DOHH2 (cell line): Measurements from ENCODE around the gene ORMDL3.
"Not testable (repeated sequence)": the region's sequence is repeated elsewhere in the genome, so short reads cannot be mapped to it uniquely, and the experiment has no call there.

ENCODE experiments used
- H3F3A ChIP-seq: fragments of 200-600 bp; sonication (generic), shearing (Covaris generic); 2 replicates; pipeline ENCODE4 v1.6.0; 2016; ENCODE audit warnings: antibody characterized with exemption, mild to moderate bottlenecking; ENCODE audit not compliant: control insufficient read depth, insufficient read depth
- H3K27ac ChIP-seq: fragments of 200-600 bp; sonication (generic); 2 replicates; pipeline ENCODE4 v1.5.1; 2014; ENCODE audit warnings: low read depth, mild to moderate bottlenecking, low read length, moderate library complexity
- H3K27me3 ChIP-seq: fragments of 200-600 bp; sonication (generic); 2 replicates; pipeline ENCODE4 v1.6.1; 2014; ENCODE audit warnings: mild to moderate bottlenecking, low read length, mixed read lengths; ENCODE audit not compliant: control insufficient read depth
- H3K36me3 ChIP-seq: fragments of 200-600 bp; sonication (generic); 2 replicates; pipeline ENCODE4 v1.6.1; 2014; ENCODE audit warnings: mild to moderate bottlenecking, low read length, moderate library complexity, mixed read lengths; ENCODE audit not compliant: control insufficient read depth
- H3K4me1 ChIP-seq: fragments of 200-600 bp; sonication (generic); 2 replicates; pipeline ENCODE4 v1.6.1; 2014; ENCODE audit warnings: mild to moderate bottlenecking, low read length, mixed read lengths; ENCODE audit not compliant: control insufficient read depth
- H3K4me2 ChIP-seq: fragments of 200-600 bp; sonication (generic); 2 replicates; pipeline ENCODE4 v1.6.0; 2014; ENCODE audit warnings: mild to moderate bottlenecking, low read length, moderate library complexity
- H3K4me3 ChIP-seq: fragments of 200-600 bp; sonication (generic); 2 replicates; pipeline ENCODE4 v1.5.1; 2014; ENCODE audit warnings: mild to moderate bottlenecking, low read length, mixed read lengths
- H3K79me2 ChIP-seq: fragments of 200-600 bp; sonication (generic); 2 replicates; pipeline ENCODE4 v1.6.1; 2014; ENCODE audit warnings: mild to moderate bottlenecking, low read length, mixed read lengths; ENCODE audit not compliant: control insufficient read depth
- H3K9me2 ChIP-seq: fragments of 200-600 bp; sonication (generic); replicated peaks from 2 replicates; pipeline ENCODE4 v1.6.1; 2014; ENCODE audit warnings: mild to moderate bottlenecking, low read length, mixed read lengths; ENCODE audit not compliant: control insufficient read depth
- H3K9me3 ChIP-seq: fragments of 200-600 bp; sonication (generic); 2 replicates; pipeline ENCODE4 v1.6.1; 2014; ENCODE audit warnings: antibody characterized with exemption, low read length, mixed read lengths; ENCODE audit not compliant: control insufficient read depth, insufficient read depth
- H4K20me1 ChIP-seq: fragments of 200-600 bp; sonication (generic); 2 replicates; pipeline ENCODE4 v1.6.0; 2014; ENCODE audit warnings: low read depth, mild to moderate bottlenecking, antibody characterized with exemption, low read length, moderate library complexity; ENCODE audit not compliant: control insufficient read depth, insufficient read depth
- EZH2phosphoT487 ChIP-seq: fragments of 200-600 bp; sonication (generic); IDR thresholded peaks from 2 replicates; pipeline ENCODE4 v1.6.1; 2017; ENCODE audit warnings: borderline replicate concordance, mild to moderate bottlenecking, antibody characterized with exemption, low read length, moderate library complexity, mixed read lengths
- TF ChIP-seq, protein P1 (sequence below): fragments of 200-600 bp; sonication (generic); IDR thresholded peaks from one replicate; pipeline ENCODE4 v1.5.1; 2014; ENCODE audit warnings: antibody characterized with exemption, mild to moderate bottlenecking, low read depth, low read length; ENCODE audit not compliant: poor library complexity, severe bottlenecking

Gene ORMDL3

DNA sequence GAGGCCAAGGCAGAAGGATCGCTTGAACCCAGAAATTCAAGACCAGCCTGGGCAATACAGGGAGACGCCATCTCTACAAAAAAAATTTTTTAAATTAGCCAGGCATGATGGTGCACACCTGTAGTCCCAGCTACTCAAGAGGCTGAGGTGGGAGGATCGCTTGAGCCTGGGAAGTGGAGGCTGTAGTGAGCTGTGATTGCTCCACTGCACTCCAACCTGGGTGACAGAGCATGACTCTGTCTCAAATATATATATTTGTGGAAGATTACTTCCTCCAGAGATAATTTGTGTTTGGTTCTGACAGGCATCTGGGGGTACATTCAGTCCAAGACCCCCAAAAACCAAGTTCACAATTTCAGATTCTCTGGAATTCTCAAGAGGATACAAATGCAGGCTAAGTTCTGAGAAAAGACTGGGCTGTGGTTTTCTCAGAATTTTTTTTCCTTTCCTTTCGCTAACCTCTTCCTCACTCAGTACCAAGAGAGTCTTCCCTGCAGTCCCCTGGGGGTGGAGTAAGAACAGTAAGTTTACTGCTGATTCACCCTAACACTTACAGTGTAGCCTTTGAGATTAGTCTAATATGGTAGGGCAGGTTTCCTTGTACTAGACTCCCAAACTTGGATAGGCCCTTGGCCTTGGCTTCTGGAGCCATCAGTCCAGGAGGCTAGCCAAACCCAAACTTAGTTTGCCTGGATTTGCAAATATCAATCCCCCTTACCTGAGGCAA lies 24.1 kb downstream of the ORMDL3 start:
- H3K4me1 ChIP-seq, result no peaks in the 10 kb centered on the region
- no peaks in the 10 kb centered on the region for H3K9me3 ChIP-seq
- TF ChIP-seq EZH2phosphoT487, result no peak
- TF ChIP-seq, protein P1, sequence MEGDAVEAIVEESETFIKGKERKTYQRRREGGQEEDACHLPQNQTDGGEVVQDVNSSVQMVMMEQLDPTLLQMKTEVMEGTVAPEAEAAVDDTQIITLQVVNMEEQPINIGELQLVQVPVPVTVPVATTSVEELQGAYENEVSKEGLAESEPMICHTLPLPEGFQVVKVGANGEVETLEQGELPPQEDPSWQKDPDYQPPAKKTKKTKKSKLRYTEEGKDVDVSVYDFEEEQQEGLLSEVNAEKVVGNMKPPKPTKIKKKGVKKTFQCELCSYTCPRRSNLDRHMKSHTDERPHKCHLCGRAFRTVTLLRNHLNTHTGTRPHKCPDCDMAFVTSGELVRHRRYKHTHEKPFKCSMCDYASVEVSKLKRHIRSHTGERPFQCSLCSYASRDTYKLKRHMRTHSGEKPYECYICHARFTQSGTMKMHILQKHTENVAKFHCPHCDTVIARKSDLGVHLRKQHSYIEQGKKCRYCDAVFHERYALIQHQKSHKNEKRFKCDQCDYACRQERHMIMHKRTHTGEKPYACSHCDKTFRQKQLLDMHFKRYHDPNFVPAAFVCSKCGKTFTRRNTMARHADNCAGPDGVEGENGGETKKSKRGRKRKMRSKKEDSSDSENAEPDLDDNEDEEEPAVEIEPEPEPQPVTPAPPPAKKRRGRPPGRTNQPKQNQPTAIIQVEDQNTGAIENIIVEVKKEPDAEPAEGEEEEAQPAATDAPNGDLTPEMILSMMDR, result no peak
- H3K9me2 ChIP-seq, result no peaks in the 10 kb centered on the region
- no peaks in the 10 kb centered on the region for H3K36me3 ChIP-seq
- no peak overlapping the region for H3K4me3 ChIP-seq
- H3K4me2 ChIP-seq, result no peak overlapping the region
- no peaks in the 10 kb centered on the region for H3K79me2 ChIP-seq
- H3F3A ChIP-seq, result no peaks in the 10 kb centered on the region
- no peaks in the 10 kb centered on the region for H3K27me3 ChIP-seq
- no peak overlapping the region for H3K27ac ChIP-seq
- H4K20me1 ChIP-seq, result no peaks in the 10 kb centered on the region

DNA sequence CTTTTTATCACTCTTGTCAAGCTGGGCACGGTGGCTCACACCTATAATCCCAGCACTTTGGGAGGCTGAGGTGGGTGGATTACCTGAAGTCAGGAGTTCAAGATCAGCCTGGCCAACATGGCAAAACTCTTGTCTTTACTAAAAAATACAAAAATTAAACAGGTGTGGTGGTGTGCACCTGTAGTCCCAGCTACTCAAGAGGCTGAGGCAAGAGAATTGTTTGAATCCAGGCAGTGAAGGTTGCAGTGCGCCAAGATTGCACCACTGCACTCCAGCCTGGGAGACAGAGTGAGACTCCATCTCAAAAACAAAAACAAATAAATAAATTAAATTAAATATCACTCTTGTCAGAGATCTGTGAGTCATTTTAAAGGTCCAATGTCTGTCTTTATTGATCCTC lies 25.4 kb downstream of the ORMDL3 start:
- not testable (repeated sequence) for H4K20me1 ChIP-seq, H3F3A ChIP-seq, H3K4me1 ChIP-seq, H3K27ac ChIP-seq, H3K4me2 ChIP-seq, H3K36me3 ChIP-seq, H3K9me3 ChIP-seq, H3K79me2 ChIP-seq, H3K4me3 ChIP-seq, H3K9me2 ChIP-seq, H3K27me3 ChIP-seq

DNA sequence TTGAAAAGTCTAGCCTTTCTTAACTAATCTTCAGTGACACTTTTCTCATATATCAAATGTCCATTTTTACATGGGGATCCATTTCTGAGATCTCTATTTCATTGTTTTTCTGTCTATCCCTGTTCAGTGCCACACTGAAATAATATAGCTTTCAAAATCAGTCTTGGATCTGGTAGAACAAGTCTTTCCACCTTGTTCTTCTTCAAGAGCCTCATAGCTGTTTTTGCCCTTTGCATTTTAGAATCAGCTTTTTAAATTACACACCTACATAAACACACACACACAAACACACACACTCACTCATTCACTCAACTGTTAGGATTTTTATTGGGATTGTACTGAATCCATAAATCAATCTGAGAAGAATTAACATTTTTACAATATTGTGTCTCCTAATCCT lies 28.2 kb downstream of the ORMDL3 start:
- Histone ChIP-seq H3K4me3 (no peak overlapping the region), H3F3A (peaks cover 4% of the 10 kb centered on the region; the same call in 1 of the 2 replicates), H4K20me1 (no peaks in the 10 kb centered on the region), H3K36me3 (no peaks in the 10 kb centered on the region), H3K9me2 (no peaks in the 10 kb centered on the region), H3K4me2 (no peak overlapping the region), H3K79me2 (no peaks in the 10 kb centered on the region), H3K4me1 (peaks cover 10% of the 10 kb centered on the region), H3K27me3 (no peaks in the 10 kb centered on the region), H3K27ac (no peak overlapping the region), H3K9me3 (no peaks in the 10 kb centered on the region)
- TF ChIP-seq, protein P1, result no peak
- TF ChIP-seq EZH2phosphoT487, result no peak

DNA sequence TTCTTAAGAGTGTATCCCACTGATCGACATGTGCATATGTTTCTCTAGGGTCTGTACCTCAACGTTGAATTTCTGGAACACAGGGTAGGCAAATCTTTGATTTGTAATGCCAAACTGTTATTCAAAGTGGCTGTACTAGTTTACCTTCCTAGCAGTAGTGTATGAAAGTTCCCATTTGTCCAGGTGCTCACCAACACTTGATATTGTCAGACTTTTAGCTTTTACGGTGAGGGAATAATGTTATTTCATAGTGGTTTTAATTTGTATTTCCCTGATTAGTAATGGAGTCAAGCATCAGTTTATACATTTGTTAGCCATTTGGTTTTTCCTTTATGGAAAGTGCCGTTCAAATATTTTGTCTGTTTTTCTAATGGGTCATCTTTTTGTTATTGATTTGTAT lies 29.3 kb downstream of the ORMDL3 start:
- no peak overlapping the region for H3K27ac ChIP-seq
- H3K9me3 ChIP-seq, result no peaks in the 10 kb centered on the region
- peaks cover 15% of the 10 kb centered on the region for H3K4me1 ChIP-seq
- no peaks in the 10 kb centered on the region for H3K27me3 ChIP-seq
- H3K79me2 ChIP-seq, result no peaks in the 10 kb centered on the region
- no peak for TF ChIP-seq EZH2phosphoT487
- TF ChIP-seq, protein P1, result no peak
- H3K4me2 ChIP-seq, result no peak overlapping the region
- H3K9me2 ChIP-seq, result no peaks in the 10 kb centered on the region
- no peaks in the 10 kb centered on the region for H4K20me1 ChIP-seq
- H3F3A ChIP-seq, result peaks cover 4% of the 10 kb centered on the region; the same call in 1 of the 2 replicates
- no peak overlapping the region for H3K4me3 ChIP-seq
- H3K36me3 ChIP-seq, result no peaks in the 10 kb centered on the region
